ENCODE results near the gene FREY1.

Gene FREY1

GRCh38 chr11:45934580-45935318 is 27.7 kb upstream of the FREY1 start:
- FAIRE-seq (no peak), DNase-seq (ENCODE audit: insufficient read length) (no peak)
- no peak for TF ChIP-seq TAF1 (IDR thresholded peaks at IDR 0.05; ENCODE audit: borderline replicate concordance, low read depth, low read length)
- no peak for TF ChIP-seq POLR2A (IDR thresholded peaks at IDR 0.05; ENCODE audit: low read depth, low read length)
- no peak for TF ChIP-seq POLR2AphosphoS5 (IDR thresholded peaks at IDR 0.05; ENCODE audit: low read depth, low read length)

GRCh38 chr11:45933846-45934579 is 26.9 kb upstream of the FREY1 start:
- DNase-seq (ENCODE audit: insufficient read length) (no peak), FAIRE-seq (no peak)
- no peak for TF ChIP-seq TAF1 (IDR thresholded peaks at IDR 0.05; ENCODE audit: borderline replicate concordance, low read depth, low read length)
- no peak for TF ChIP-seq POLR2A (IDR thresholded peaks at IDR 0.05; ENCODE audit: low read depth, low read length)
- no peak for TF ChIP-seq POLR2AphosphoS5 (IDR thresholded peaks at IDR 0.05; ENCODE audit: low read depth, low read length)

GRCh38 chr11:45933131-45933831 is 26.2 kb upstream of the FREY1 start:
- no peak for DNase-seq (ENCODE audit: insufficient read length)
- TF ChIP-seq POLR2AphosphoS5 (IDR thresholded peaks at IDR 0.05; ENCODE audit: low read depth, low read length): no peak
- TF ChIP-seq POLR2A (IDR thresholded peaks at IDR 0.05; ENCODE audit: low read depth, low read length): no peak
- no peak for TF ChIP-seq TAF1 (IDR thresholded peaks at IDR 0.05; ENCODE audit: borderline replicate concordance, low read depth, low read length)
- FAIRE-seq: peak; percentile 46

GRCh38 chr11:45932217-45932616 is 25.1 kb upstream of the FREY1 start:
- FAIRE-seq (no peak), DNase-seq (ENCODE audit: insufficient read length) (no peak)
- TF ChIP-seq POLR2AphosphoS5 (IDR thresholded peaks at IDR 0.05; ENCODE audit: low read depth, low read length) (no peak), POLR2A (IDR thresholded peaks at IDR 0.05; ENCODE audit: low read depth, low read length) (no peak), TAF1 (IDR thresholded peaks at IDR 0.05; ENCODE audit: borderline replicate concordance, low read depth, low read length) (no peak)

- TF ChIP-seq POLR2A (IDR thresholded peaks at IDR 0.05; ENCODE audit: low read depth, low read length): no peak
- no peak for TF ChIP-seq TAF1 (IDR thresholded peaks at IDR 0.05; ENCODE audit: borderline replicate concordance, low read depth, low read length)
- TF ChIP-seq POLR2AphosphoS5 (IDR thresholded peaks at IDR 0.05; ENCODE audit: low read depth, low read length): no peak
- FAIRE-seq: no peak
- DNase-seq (ENCODE audit: insufficient read length): no peak
Measured at GRCh38 chr11:45931739-45932138, 24.7 kb upstream of the FREY1 start.

- TF ChIP-seq POLR2AphosphoS5 (IDR thresholded peaks at IDR 0.05; ENCODE audit: low read depth, low read length) (no peak), POLR2A (IDR thresholded peaks at IDR 0.05; ENCODE audit: low read depth, low read length) (no peak), TAF1 (IDR thresholded peaks at IDR 0.05; ENCODE audit: borderline replicate concordance, low read depth, low read length) (no peak)
- FAIRE-seq (peak; percentile 38), DNase-seq (ENCODE audit: insufficient read length) (no peak)
Measured at GRCh38 chr11:45930951-45931570, 24.0 kb upstream of the FREY1 start.

GRCh38 chr11:45930031-45930794 is 23.1 kb upstream of the FREY1 start:
- FAIRE-seq (peak; percentile 99), DNase-seq (ENCODE audit: insufficient read length) (peak; percentile 90)
- no peak; the same call in 1 of the 2 replicates for TF ChIP-seq POLR2A (IDR thresholded peaks at IDR 0.05; ENCODE audit: low read depth, low read length)
- peak; percentile 90 for TF ChIP-seq POLR2AphosphoS5 (IDR thresholded peaks at IDR 0.05; ENCODE audit: low read depth, low read length)

GRCh38 chr11:45929486-45930030 is 22.5 kb upstream of the FREY1 start:
- FAIRE-seq: no peak
- TF ChIP-seq POLR2A (IDR thresholded peaks at IDR 0.05; ENCODE audit: low read depth, low read length) (no peak; the same call in 1 of the 2 replicates), TAF1 (IDR thresholded peaks at IDR 0.05; ENCODE audit: borderline replicate concordance, low read depth, low read length) (no peak), POLR2AphosphoS5 (IDR thresholded peaks at IDR 0.05; ENCODE audit: low read depth, low read length) (no peak)
- no peak for DNase-seq (ENCODE audit: insufficient read length)

GRCh38 chr11:45928535-45929215 is 21.6 kb upstream of the FREY1 start:
- no peak for DNase-seq (ENCODE audit: insufficient read length)
- FAIRE-seq: no peak
- TF ChIP-seq POLR2AphosphoS5 (IDR thresholded peaks at IDR 0.05; ENCODE audit: low read depth, low read length) (no peak), TAF1 (IDR thresholded peaks at IDR 0.05; ENCODE audit: borderline replicate concordance, low read depth, low read length) (no peak), POLR2A (IDR thresholded peaks at IDR 0.05; ENCODE audit: low read depth, low read length) (no peak)

Measured in GM12892 (cell line).